IMR-90 (cell line): Measurements from ENCODE around the gene XRN2. TPM values are rescaled to one million over a fixed set of nuclear protein-coding genes. Genes with fewer than 3 reads are reported as not detected.

ENCODE experiments used
- ATAC-seq: fragments of 200-7000 bp; cut with Tn5 transposase; 2 replicates; pipeline ENCODE4 v1.9.1; 2020; ENCODE audit warnings: low read depth, mild to moderate bottlenecking, moderate library complexity
- BruUV-seq: library from RNA; stranded (reverse); fragments of 400-500 nt; replicated peaks from 2 replicates; lab custom pipeline; 2021; lab: Mats Ljungman, UMichigan
- CTCF ChIA-PET: fragments of 300-600 bp; formaldehyde crosslinking; extraction: SDS; loops from one replicate; lab custom pipeline; 2021; ENCODE audit warnings: antibody characterized with exemption; lab: Yijun Ruan, JAX
- POLR2A ChIA-PET: fragments of 300-600 bp; sonication (Branson Sonifier 250); formaldehyde crosslinking; loops from one replicate; lab custom pipeline; 2022; ENCODE audit warnings: antibody characterized with exemption; ENCODE audit not compliant: unreplicated experiment; lab: Charles Lee
- DNase-seq: peaks from one replicate; pipeline ENCODE4 v3.0.0; 2013
- H2AFZ ChIP-seq: replicated peaks from 2 replicates; pipeline ENCODE3; 2013; ENCODE audit warnings: low read length, mild to moderate bottlenecking; ENCODE audit not compliant: poor library complexity
- H2AK5ac ChIP-seq: 2 replicates; pipeline ENCODE4 v1.6.1; 2013; ENCODE audit warnings: low read depth, low read length, inconsistent platforms
- H2AK9ac ChIP-seq: replicated peaks from 2 replicates; pipeline ENCODE3; 2013; ENCODE audit warnings: mild to moderate bottlenecking, low read depth, low read length, moderate library complexity; ENCODE audit not compliant: poor library complexity
- H2BK120ac ChIP-seq: 2 replicates; pipeline ENCODE4 v1.6.1; 2013; ENCODE audit warnings: low read depth, low read length, inconsistent platforms
- H2BK15ac ChIP-seq: 3 replicates; pipeline ENCODE4 v1.6.1; 2013; ENCODE audit warnings: low read depth, low read length, inconsistent platforms
- H2BK20ac ChIP-seq: 2 replicates; pipeline ENCODE4 v1.6.1; 2013; ENCODE audit warnings: low read depth, mild to moderate bottlenecking, inconsistent platforms, low read length, moderate library complexity
- H2BK5ac ChIP-seq: 2 replicates; pipeline ENCODE4 v1.6.1; 2013; ENCODE audit warnings: mild to moderate bottlenecking, low read depth, low read length, inconsistent platforms; ENCODE audit not compliant: poor library complexity, severe bottlenecking
- H3K14ac ChIP-seq: replicated peaks from 2 replicates; pipeline ENCODE4 v1.6.1; 2013; ENCODE audit warnings: low read depth, low read length, inconsistent platforms
- H3K18ac ChIP-seq: 2 replicates; pipeline ENCODE4 v1.6.1; 2013; ENCODE audit warnings: low read depth, low read length, control low read depth
- H3K23ac ChIP-seq: 2 replicates; pipeline ENCODE4 v1.6.1; 2013; ENCODE audit warnings: low read depth, low read length, inconsistent platforms
- H3K27ac ChIP-seq: 2 replicates; pipeline ENCODE4 v1.5.1; 2013; ENCODE audit warnings: mild to moderate bottlenecking, control low read depth, low read length; ENCODE audit not compliant: insufficient read depth
- H3K27me3 ChIP-seq: 2 replicates; pipeline ENCODE4 v1.6.1; 2013; ENCODE audit warnings: low read length; ENCODE audit not compliant: control insufficient read depth, insufficient read depth
- H3K36me3 ChIP-seq: 2 replicates; pipeline ENCODE4 v1.6.1; 2013; ENCODE audit warnings: low read length, mixed read lengths; ENCODE audit not compliant: control insufficient read depth, insufficient read depth
- H3K4ac ChIP-seq: 2 replicates; pipeline ENCODE4 v1.6.1; 2013; ENCODE audit warnings: low read depth, low read length, inconsistent platforms
- H3K4me1 ChIP-seq: 2 replicates; pipeline ENCODE4 v1.6.1; 2013; ENCODE audit warnings: low read length, mixed read lengths; ENCODE audit not compliant: control insufficient read depth, insufficient read depth
- H3K4me2 ChIP-seq: 2 replicates; pipeline ENCODE4 v1.6.1; 2013; ENCODE audit warnings: low read depth, mild to moderate bottlenecking, control low read depth, low read length, moderate library complexity
- H3K4me3 ChIP-seq: 2 replicates; pipeline ENCODE4 v1.5.1; 2013; ENCODE audit warnings: low read depth, mild to moderate bottlenecking, control low read depth, low read length, moderate library complexity; ENCODE audit not compliant: insufficient read depth
- H3K56ac ChIP-seq: 2 replicates; pipeline ENCODE4 v1.6.1; 2013; ENCODE audit warnings: low read length, inconsistent platforms; ENCODE audit not compliant: insufficient read depth; ENCODE audit errors: extremely low read depth
- H3K79me1 ChIP-seq, 2 experiments: 2 replicates each; pipeline ENCODE4 v1.6.1; 2013; ENCODE audit warnings: low read length in 2 of 2, inconsistent platforms in 1 of 2, low read depth in 1 of 2
- H3K9ac ChIP-seq: 2 replicates; pipeline ENCODE4 v1.6.1; 2013; ENCODE audit warnings: low read depth, low read length, control low read depth
- H3K9me1 ChIP-seq: 2 replicates; pipeline ENCODE4 v1.6.1; 2013; ENCODE audit warnings: low read length, inconsistent platforms; ENCODE audit not compliant: insufficient read depth
- H3K9me3 ChIP-seq: 2 replicates; pipeline ENCODE4 v1.6.1; 2013; ENCODE audit warnings: low read length; ENCODE audit not compliant: control insufficient read depth, insufficient read depth
- H4K20me1 ChIP-seq: 2 replicates; pipeline ENCODE4 v1.6.1; 2013; ENCODE audit warnings: low read length, inconsistent platforms; ENCODE audit not compliant: insufficient read depth
- H4K5ac ChIP-seq: 2 replicates; pipeline ENCODE4 v1.6.1; 2013; ENCODE audit warnings: mild to moderate bottlenecking, low read depth, low read length, control low read depth
- H4K8ac ChIP-seq, 2 experiments: 2 replicates each; pipeline ENCODE4 v1.6.1; 2013; ENCODE audit warnings: low read depth in 2 of 2, low read length in 2 of 2, control low read depth in 1 of 2, inconsistent platforms in 1 of 2
- H4K91ac ChIP-seq: 2 replicates; pipeline ENCODE4 v1.6.1; 2013; ENCODE audit warnings: low read depth, low read length, inconsistent platforms; ENCODE audit not compliant: insufficient read depth
- BHLHE40 ChIP-seq: fragments of 150-350 bp; IDR thresholded peaks from 2 replicates; pipeline ENCODE4 v1.6.1; 2016; ENCODE audit warnings: mild to moderate bottlenecking, low read depth, low read length
- CEBPB ChIP-seq: IDR thresholded peaks from 2 replicates; pipeline ENCODE4 v1.6.1; 2012; ENCODE audit warnings: low read depth, low read length, improper control_type of control experiment
- CHD1 ChIP-seq: IDR thresholded peaks from 2 replicates; pipeline ENCODE4 v1.6.1; 2012; ENCODE audit warnings: low read depth, low read length, improper control_type of control experiment
- CTCF ChIP-seq: conservative IDR thresholded peaks from 2 replicates; pipeline ENCODE4 v1.5.1; 2012; ENCODE audit warnings: mild to moderate bottlenecking, low read depth, low read length, improper control_type of control experiment
- FOS ChIP-seq: fragments of 150-350 bp; IDR thresholded peaks from 2 replicates; pipeline ENCODE4 v1.6.1; 2016; ENCODE audit warnings: low read depth, low read length
- MAFK ChIP-seq: IDR thresholded peaks from 2 replicates; pipeline ENCODE4 v1.6.1; 2012; ENCODE audit warnings: low read depth, low read length, improper control_type of control experiment
- MAZ ChIP-seq: IDR thresholded peaks from 2 replicates; pipeline ENCODE4 v1.6.1; 2012; ENCODE audit warnings: low read depth, mild to moderate bottlenecking, low read length, improper control_type of control experiment, moderate library complexity, borderline replicate concordance
- MXI1 ChIP-seq: IDR thresholded peaks from 2 replicates; pipeline ENCODE4 v1.6.1; 2012; ENCODE audit warnings: low read depth, mild to moderate bottlenecking, low read length, moderate library complexity, borderline replicate concordance
- NFE2L2 ChIP-seq: fragments of 150-350 bp; IDR thresholded peaks from 2 replicates; pipeline ENCODE4 v1.6.1; 2016; ENCODE audit warnings: low read depth, mild to moderate bottlenecking, low read length
- POLR2A ChIP-seq: IDR thresholded peaks from 2 replicates; pipeline ENCODE4 v1.6.1; 2012; ENCODE audit warnings: mild to moderate bottlenecking, low read depth, low read length
- RAD21 ChIP-seq: IDR thresholded peaks from 2 replicates; pipeline ENCODE4 v1.6.1; 2012; ENCODE audit warnings: low read length, improper control_type of control experiment
- RCOR1 ChIP-seq: IDR thresholded peaks from 2 replicates; pipeline ENCODE4 v1.6.1; 2012; ENCODE audit warnings: mild to moderate bottlenecking, low read length, improper control_type of control experiment; ENCODE audit not compliant: insufficient replicate concordance
- RFX5 ChIP-seq: IDR thresholded peaks from 2 replicates; pipeline ENCODE4 v1.8.0; 2012; ENCODE audit warnings: low read depth, mild to moderate bottlenecking, low read length, moderate library complexity
- SMC3 ChIP-seq: fragments of 150-350 bp; IDR thresholded peaks from 2 replicates; pipeline ENCODE4 v1.6.1; 2016; ENCODE audit warnings: low read depth, mild to moderate bottlenecking, antibody characterized with exemption, low read length, moderate library complexity
- USF2 ChIP-seq: fragments of 150-350 bp; IDR thresholded peaks from 2 replicates; pipeline ENCODE4 v1.6.1; 2017; ENCODE audit warnings: mild to moderate bottlenecking, antibody characterized with exemption, low read length, low read depth
- WGBS, 2 experiments: methylation state at CpG; one replicate each; pipeline versions ENCODE4 v1.1.5 to v1.1.7; 2013; ENCODE audit warnings: missing lambda C conversion rate in 2 of 2; ENCODE audit not compliant: insufficient read length in 1 of 2; ENCODE audit errors: extremely low coverage in 2 of 2; 5-methylcytosine and 5-hydroxymethylcytosine counted together
- dilution Hi-C: fragments of 300-500 bp; cut with HindIII; formaldehyde crosslinking; loops from one replicate; pipeline ENCODE4 v1.14.3; 2018; ENCODE audit warnings: low sequenced_read_pairs; ENCODE audit not compliant: unreplicated experiment
- in situ Hi-C: fragments of 300-500 bp; cut with MboI; formaldehyde crosslinking; loops from 3 replicates; pipeline ENCODE4 v1.14.3; 2019; ENCODE audit warnings: low sequenced_read_pairs, inconsistent platforms, mixed read lengths
- intact Hi-C: fragments of 100-400 bp; cut with micrococcal nuclease; formaldehyde crosslinking; loops from 2 replicates; pipeline ENCODE4 v1.10.0; 2022
- polyA plus RNA-seq, 3 experiments: library from polyadenylated mRNA; depleted of rRNA; stranded (reverse); fragments of >200 nt; gene quantifications; 2 replicates each; pipeline ENCODE4 v1.2.3, GENCODE V29; 2012; ENCODE audit warnings: low replicate concordance in 1 of 3
- total RNA-seq: library from RNA; depleted of rRNA; stranded (reverse); fragments of >200 nt; gene quantifications from 2 replicates; pipeline ENCODE4 v1.2.3, GENCODE V29; 2012
- TF ChIP-seq, protein P1 (sequence below): fragments of 150-350 bp; IDR thresholded peaks from 2 replicates; pipeline ENCODE4 v1.6.1; 2016; ENCODE audit warnings: low read depth, mild to moderate bottlenecking, low read length, moderate library complexity, borderline replicate concordance

Gene XRN2
- total and polyA plus RNA-seq, 2 of the 4 experiments (the other 2 are of a cell fraction) = 58.1 to 70.8 TPM

DNA sequence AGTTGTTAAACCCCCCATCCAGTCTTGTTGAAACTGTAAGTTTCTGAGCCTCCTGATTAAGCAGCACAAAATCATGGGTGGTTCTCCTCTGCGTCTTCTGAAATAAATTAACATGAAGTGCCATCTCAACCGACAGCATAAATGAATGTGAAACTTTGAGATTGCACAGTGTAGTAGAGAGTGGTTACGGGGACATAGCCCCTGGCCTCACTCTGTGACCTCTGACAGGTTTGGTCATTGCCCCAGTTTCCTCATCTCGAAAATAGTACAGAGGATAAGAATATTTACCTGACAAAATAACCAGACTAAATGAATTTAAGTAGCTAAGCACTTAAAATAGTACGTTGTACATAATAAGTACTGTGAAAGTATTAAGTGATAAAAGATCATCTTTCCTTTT lies 75.1 kb downstream of the XRN2 start:
- H4K91ac ChIP-seq = no peak overlapping the region
- no peaks in the 10 kb centered on the region for H3K27me3 ChIP-seq
- H2BK120ac ChIP-seq = no peak overlapping the region
- peaks cover 5% of the 10 kb centered on the region; the same call in 1 of the 2 replicates for H3K9me1 ChIP-seq
- no peak overlapping the region for H2AFZ ChIP-seq
- no peak overlapping the region for H3K23ac ChIP-seq
- no peaks in the 10 kb centered on the region for H3K9me3 ChIP-seq
- H2BK5ac ChIP-seq = no peak overlapping the region
- no TSS peak for BruUV-seq
- H3K18ac ChIP-seq = no peak overlapping the region
- H2AK5ac ChIP-seq = no peak overlapping the region
- no peak overlapping the region for H3K56ac ChIP-seq
- no peak overlapping the region for H2BK20ac ChIP-seq
- H3K4me3 ChIP-seq = no peak overlapping the region
- H3K27ac ChIP-seq = no peak overlapping the region
- ChIA-PET POLR2A (no interaction called here), CTCF (no interaction called here)
- WGBS, 2 experiments = no CpG with 5 or more reads among the region's 5 CpGs
- 0 out of 2 replicates have a peak, but pooled peaks cover 2% of the 10 kb centered on the region for H3K4me1 ChIP-seq
- no peak overlapping the region for H3K14ac ChIP-seq
- in situ Hi-C loops = no loop called here
- TF ChIP-seq CTCF (no peak), RFX5 (no peak), USF2 (no peak), SMC3 (no peak), CHD1 (no peak), MXI1 (no peak), RCOR1 (no peak), POLR2A (no peak), CEBPB (no peak), BHLHE40 (no peak), FOS (no peak), MAZ (no peak), MAFK (no peak), NFE2L2 (no peak), RAD21 (no peak)
- TF ChIP-seq, protein P1, sequence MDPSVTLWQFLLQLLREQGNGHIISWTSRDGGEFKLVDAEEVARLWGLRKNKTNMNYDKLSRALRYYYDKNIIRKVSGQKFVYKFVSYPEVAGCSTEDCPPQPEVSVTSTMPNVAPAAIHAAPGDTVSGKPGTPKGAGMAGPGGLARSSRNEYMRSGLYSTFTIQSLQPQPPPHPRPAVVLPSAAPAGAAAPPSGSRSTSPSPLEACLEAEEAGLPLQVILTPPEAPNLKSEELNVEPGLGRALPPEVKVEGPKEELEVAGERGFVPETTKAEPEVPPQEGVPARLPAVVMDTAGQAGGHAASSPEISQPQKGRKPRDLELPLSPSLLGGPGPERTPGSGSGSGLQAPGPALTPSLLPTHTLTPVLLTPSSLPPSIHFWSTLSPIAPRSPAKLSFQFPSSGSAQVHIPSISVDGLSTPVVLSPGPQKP = no peak
- no peak for DNase-seq
- peaks cover 16 to 37% of the 10 kb centered on the region in 2 experiments; a peak in 3 of 4 replicates for H3K79me1 ChIP-seq
- ATAC-seq = no peak
- H4K20me1 ChIP-seq = peaks cover 12% of the 10 kb centered on the region; the same call in 1 of the 2 replicates
- dilution Hi-C loops = no loop called here
- H3K9ac ChIP-seq = no peak overlapping the region
- no peak overlapping the region for H3K4ac ChIP-seq
- no peak overlapping the region for H2BK15ac ChIP-seq
- no peak overlapping the region for H4K5ac ChIP-seq
- no peak overlapping the region for H4K8ac ChIP-seq
- H3K4me2 ChIP-seq = no peak overlapping the region
- peaks cover 11% of the 10 kb centered on the region for H3K36me3 ChIP-seq
- intact Hi-C loops = no loop called here
- H2AK9ac ChIP-seq = no peak overlapping the region
